Measurements from ENCODE around the gene TYROBP.
"Not testable (repeated sequence)": the region's sequence is repeated elsewhere in the genome, so short reads cannot be mapped to it uniquely, and the experiment has no call there.

Gene TYROBP

GRCh38 chr19:35931874-35932202, 23.7 kb upstream of the TYROBP start:
- no peak for DNase-seq (ENCODE audit: low read depth in 3 of 3)

- peak; percentile 93 to 99 (median 98) for DNase-seq (ENCODE audit: low read depth in 3 of 3)
These were observed 23.2 kb upstream of the TYROBP start for GRCh38 chr19:35931161-35931873.

GRCh38 chr19:35929876-35930275, 21.8 kb upstream of the TYROBP start:
- no peak for DNase-seq (ENCODE audit: low read depth in 3 of 3)

GRCh38 chr19:35928507-35928906, 20.4 kb upstream of the TYROBP start:
- no peak for DNase-seq (ENCODE audit: low read depth in 3 of 3)

GRCh38 chr19:35925501-35925900, 17.4 kb upstream of the TYROBP start:
- no peak for DNase-seq (ENCODE audit: low read depth in 3 of 3)

- no peak for DNase-seq (ENCODE audit: low read depth in 3 of 3)
These were observed 12.9 kb upstream of the TYROBP start for GRCh38 chr19:35921012-35921411.

- no peak for DNase-seq (ENCODE audit: low read depth in 3 of 3)
These were observed 11.2 kb upstream of the TYROBP start for GRCh38 chr19:35919306-35919705.

- no peak for DNase-seq (ENCODE audit: low read depth in 3 of 3)
These were observed 7.3 kb upstream of the TYROBP start for GRCh38 chr19:35915443-35915842.

GRCh38 chr19:35913589-35913988, 5.5 kb upstream of the TYROBP start:
- no peak for DNase-seq (ENCODE audit: low read depth in 3 of 3)

- DNase-seq (ENCODE audit: low read depth in 3 of 3), result no peak
These were observed 3.7 kb upstream of the TYROBP start for GRCh38 chr19:35911790-35912189.

- no peak for DNase-seq (ENCODE audit: low read depth in 3 of 3)
These were observed 3.1 kb upstream of the TYROBP start for GRCh38 chr19:35911173-35911572.

GRCh38 chr19:35910355-35910754, 2.3 kb upstream of the TYROBP start:
- DNase-seq (ENCODE audit: low read depth in 3 of 3), result not testable (repeated sequence)

- DNase-seq (ENCODE audit: low read depth in 3 of 3), result no peak
These were observed 1.6 kb upstream of the TYROBP start for GRCh38 chr19:35909684-35910035.

- no peak for DNase-seq (ENCODE audit: low read depth in 3 of 3)
These were observed 1.0 kb upstream of the TYROBP start for GRCh38 chr19:35908973-35909683.

- no peak for DNase-seq (ENCODE audit: low read depth in 3 of 3)
These were observed 734 bp downstream of the TYROBP start for GRCh38 chr19:35907377-35907745.

- DNase-seq (ENCODE audit: low read depth in 3 of 3), result no peak
These were observed 2.8 kb downstream of the TYROBP start for GRCh38 chr19:35905178-35905727.

- DNase-seq (ENCODE audit: low read depth in 3 of 3), result no peak
These were observed 3.6 kb downstream of the TYROBP start for GRCh38 chr19:35904311-35905068.

GRCh38 chr19:35903550-35904179, 4.4 kb downstream of the TYROBP start:
- peak; percentile 68 to 90 (median 90) for DNase-seq (ENCODE audit: low read depth in 3 of 3)

- DNase-seq (ENCODE audit: low read depth in 3 of 3), result no peak
These were observed 5.1 kb downstream of the TYROBP start for GRCh38 chr19:35902870-35903475.

GRCh38 chr19:35901854-35902661, 6.0 kb downstream of the TYROBP start, which contains the start of gene HCST:
Gene HCST, plus strand, starts transcription at chr19:35902529. Its CDS starts 65 bp downstream, at chr19:35902594.
- no peak for DNase-seq (ENCODE audit: low read depth in 3 of 3)

Data from stimulated activated CD4-positive, alpha-beta T cell treated with anti-CD3 and anti-CD28 coated beads, TNF-alpha, amount 100 ng/mL, for 4 hours (primary cell).